Activated T-helper 1 cell treated with anti-CD3 and anti-CD28 coated beads, Interleukin-12 subunit alpha, Interleukin-12 subunit beta, Interleukin-2, Interleukin-4 antibody, amounts not matched to agents 30 ng/mL and 10 ng/mL and 1 ng/mL, durations not matched to agents 14 hours and 24 hours and 36 hours (primary cell): ENCODE results near the gene FTH1. TPM values are rescaled to one million over a fixed set of nuclear protein-coding genes. Genes with fewer than 3 reads are reported as not detected.

ENCODE experiments used
- DNase-seq: peaks from one replicate; pipeline ENCODE4 v3.0.0; 2021; ENCODE audit warnings: low spot score
- H3K27ac Mint-ChIP-seq: one replicate; pipeline ENCODE4 v1.8.0; 2021; ENCODE audit warnings: mild to moderate bottlenecking, mixed read lengths
- H3K27me3 Mint-ChIP-seq: one replicate; pipeline ENCODE4 v1.8.0; 2022; ENCODE audit warnings: mild to moderate bottlenecking, moderate library complexity, mixed read lengths; ENCODE audit not compliant: insufficient read depth
- H3K36me3 Mint-ChIP-seq: one replicate; pipeline ENCODE4 v1.8.0; 2021; ENCODE audit warnings: low read depth, mixed read lengths
- H3K4me1 Mint-ChIP-seq: one replicate; pipeline ENCODE4 v1.8.0; 2021; ENCODE audit warnings: low read depth, mixed read lengths
- H3K4me3 Mint-ChIP-seq: one replicate; pipeline ENCODE4 v1.8.0; 2021; ENCODE audit warnings: mild to moderate bottlenecking, moderate library complexity, mixed read lengths
- H3K9me3 Mint-ChIP-seq: one replicate; pipeline ENCODE4 v1.8.0; 2021; ENCODE audit warnings: mixed read lengths
- intact Hi-C: fragments of 100-400 bp; cut with micrococcal nuclease; formaldehyde crosslinking; loops from one replicate; pipeline ENCODE4 v1.15.1; 2024
- total RNA-seq: library from RNA; stranded (reverse); gene quantifications from 2 replicates; pipeline ENCODE4 v1.2.3, GENCODE V29; 2022

The FTH1 gene
- total RNA-seq, 1 donor from 2014 or later = 580 TPM

DNA sequence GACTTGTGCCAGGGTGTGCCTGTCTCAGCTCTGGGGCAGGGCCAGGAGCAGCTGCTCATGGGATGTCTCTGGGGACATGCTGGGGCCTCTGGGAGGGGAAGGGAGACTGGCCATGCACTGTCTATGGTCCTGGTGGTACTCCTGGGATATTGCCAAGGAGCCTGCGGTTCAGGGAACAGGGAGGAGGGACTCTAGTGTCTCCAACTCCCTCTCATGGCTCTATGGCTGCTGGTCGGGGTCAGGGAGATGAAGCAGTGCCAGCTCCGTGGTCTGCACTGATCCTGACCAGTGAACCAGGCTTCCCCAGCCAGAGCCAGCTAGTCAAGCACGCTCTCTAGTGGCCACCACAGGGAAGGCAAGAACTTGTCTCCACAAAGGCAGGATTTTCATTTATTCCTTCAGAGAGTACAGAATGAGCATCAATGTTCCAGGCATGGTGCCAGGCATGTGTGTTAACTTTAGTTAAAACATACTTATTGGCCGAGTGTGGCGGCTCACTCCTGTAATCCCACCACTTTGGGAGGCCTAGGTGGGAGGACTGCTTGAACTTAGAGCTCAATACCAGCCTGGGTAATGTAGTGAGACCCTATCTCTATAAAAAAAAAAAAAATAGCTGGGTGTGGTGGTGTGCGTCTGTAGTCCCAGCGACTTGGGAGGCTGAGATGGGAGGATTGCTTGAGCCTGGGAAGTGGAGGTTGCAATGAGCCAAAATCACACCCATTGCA is 19.8 kb downstream of the FTH1 start:
- no peak overlapping the region for H3K4me3 Mint-ChIP-seq
- H3K9me3 Mint-ChIP-seq = no peaks in the 10 kb centered on the region
- H3K36me3 Mint-ChIP-seq = no peaks in the 10 kb centered on the region
- intact Hi-C loops = loop anchor here (1.0 kb wide), 5 partner anchors 48 to 155 kb away; partner anchors contain the start of genes FEN1 and TMEM258
- H3K27me3 Mint-ChIP-seq = peaks cover 7% of the 10 kb centered on the region
- H3K4me1 Mint-ChIP-seq = no peaks in the 10 kb centered on the region
- DNase-seq = peak; percentile 46
- H3K27ac Mint-ChIP-seq = no peak overlapping the region

GRCh38 chr11:61946894-61947293 is 20.5 kb downstream of the FTH1 start:
- H3K9me3 Mint-ChIP-seq = no peaks in the 10 kb centered on the region
- H3K27ac Mint-ChIP-seq = no peak overlapping the region
- no peaks in the 10 kb centered on the region for H3K4me1 Mint-ChIP-seq
- no peak overlapping the region for H3K4me3 Mint-ChIP-seq
- no peak for DNase-seq
- peaks cover 7% of the 10 kb centered on the region for H3K27me3 Mint-ChIP-seq
- intact Hi-C loops = loop anchor here (1.0 kb wide), 5 partner anchors 48 to 155 kb away; partner anchors contain the start of genes FEN1 and TMEM258
- no peaks in the 10 kb centered on the region for H3K36me3 Mint-ChIP-seq

- no peaks in the 10 kb centered on the region for H3K4me1 Mint-ChIP-seq
- intact Hi-C loops = no loop called here
- no peaks in the 10 kb centered on the region for H3K36me3 Mint-ChIP-seq
- no peak for DNase-seq
- H3K4me3 Mint-ChIP-seq = no peak overlapping the region
- H3K27ac Mint-ChIP-seq = no peak overlapping the region
- H3K27me3 Mint-ChIP-seq = peaks cover 14% of the 10 kb centered on the region
- H3K9me3 Mint-ChIP-seq = no peaks in the 10 kb centered on the region
Observed at GRCh38 chr11:61945191-61945590, 22.2 kb downstream of the FTH1 start.

GRCh38 chr11:61940466-61940865 is 27.0 kb downstream of the FTH1 start:
- no peak overlapping the region for H3K4me3 Mint-ChIP-seq
- peaks cover 31% of the 10 kb centered on the region for H3K27me3 Mint-ChIP-seq
- DNase-seq = no peak
- H3K27ac Mint-ChIP-seq = no peak overlapping the region
- no peaks in the 10 kb centered on the region for H3K36me3 Mint-ChIP-seq
- no peaks in the 10 kb centered on the region for H3K4me1 Mint-ChIP-seq
- peaks cover 5% of the 10 kb centered on the region for H3K9me3 Mint-ChIP-seq
- intact Hi-C loops = no loop called here

DNA sequence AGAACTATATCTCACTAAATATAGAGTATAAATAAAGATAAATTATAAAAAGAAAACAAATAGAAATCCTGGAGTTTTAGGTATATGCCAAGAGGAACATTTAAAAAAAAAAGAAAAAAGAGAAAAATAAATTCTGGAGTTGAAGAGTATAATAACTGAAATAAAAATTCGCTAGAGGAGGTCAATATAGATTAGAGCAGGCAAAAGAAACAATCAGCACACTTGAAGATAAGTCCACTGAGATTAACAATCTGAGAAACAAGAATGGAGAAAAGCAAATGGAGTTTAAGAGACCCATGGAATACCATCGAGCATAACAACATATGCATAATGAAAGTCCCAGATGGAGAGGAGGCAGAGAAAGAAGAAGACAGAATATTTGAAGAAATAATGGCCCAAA is 31.6 kb downstream of the FTH1 start:
- DNase-seq = no peak
- Mint-ChIP-seq H3K27ac (no peak overlapping the region), H3K27me3 (peaks cover 30% of the 10 kb centered on the region), H3K4me1 (no peaks in the 10 kb centered on the region), H3K36me3 (no peaks in the 10 kb centered on the region), H3K4me3 (no peak overlapping the region), H3K9me3 (peaks cover 15% of the 10 kb centered on the region)
- intact Hi-C loops = no loop called here

DNA sequence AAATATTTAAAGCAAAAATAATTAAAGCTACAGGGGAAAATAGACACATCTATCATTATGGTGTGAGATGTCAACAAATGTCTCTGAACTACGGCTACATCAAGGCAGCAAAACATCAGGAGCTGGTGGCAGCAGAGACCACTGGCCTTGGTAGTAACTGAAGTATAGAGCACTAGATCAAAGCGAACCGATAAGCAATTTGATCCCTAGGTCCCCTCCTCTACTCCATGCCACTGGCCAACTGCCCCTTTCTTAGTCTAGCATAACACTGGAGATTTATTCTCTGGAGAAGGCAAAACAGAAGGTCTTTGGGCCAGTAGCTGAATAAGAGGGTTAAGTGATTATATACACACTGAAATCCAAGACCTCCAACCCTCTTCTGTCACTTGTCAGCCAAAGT is 36.5 kb downstream of the FTH1 start:
- Mint-ChIP-seq H3K4me3 (no peak overlapping the region), H3K27ac (no peak overlapping the region), H3K9me3 (peaks cover 12% of the 10 kb centered on the region), H3K4me1 (no peaks in the 10 kb centered on the region), H3K36me3 (no peaks in the 10 kb centered on the region), H3K27me3 (peaks cover 20% of the 10 kb centered on the region)
- intact Hi-C loops = no loop called here
- no peak for DNase-seq

- H3K4me3 Mint-ChIP-seq = no peak overlapping the region
- peaks cover 7% of the 10 kb centered on the region for H3K9me3 Mint-ChIP-seq
- H3K36me3 Mint-ChIP-seq = no peaks in the 10 kb centered on the region
- no peak for DNase-seq
- no peaks in the 10 kb centered on the region for H3K4me1 Mint-ChIP-seq
- intact Hi-C loops = no loop called here
- H3K27me3 Mint-ChIP-seq = peaks cover 23% of the 10 kb centered on the region
- no peak overlapping the region for H3K27ac Mint-ChIP-seq
Observed at GRCh38 chr11:61928606-61929005, 38.8 kb downstream of the FTH1 start.

DNA sequence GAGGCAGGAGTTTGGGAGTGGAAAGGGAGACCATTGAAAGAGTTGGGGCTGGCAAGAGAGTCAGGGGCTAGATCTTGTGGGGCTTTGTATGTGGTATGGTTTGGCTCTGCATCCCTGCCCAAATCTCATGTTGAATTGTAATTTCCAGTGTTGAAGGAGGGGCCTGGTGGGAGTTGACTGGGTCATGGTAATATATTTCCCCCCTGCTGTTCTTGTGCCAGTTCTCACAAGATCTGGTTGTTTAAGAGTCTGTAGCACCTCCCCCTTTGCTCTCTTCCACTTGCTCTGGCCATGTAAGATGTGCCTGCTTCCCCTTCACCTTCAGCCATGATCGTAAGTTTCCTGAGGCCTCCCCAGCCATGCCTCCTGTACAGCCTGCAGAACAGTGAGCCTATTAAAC is 39.9 kb downstream of the FTH1 start:
- intact Hi-C loops = no loop called here
- Mint-ChIP-seq H3K4me1 (no peaks in the 10 kb centered on the region), H3K27me3 (peaks cover 20% of the 10 kb centered on the region), H3K36me3 (no peaks in the 10 kb centered on the region), H3K9me3 (no peaks in the 10 kb centered on the region), H3K27ac (no peak overlapping the region), H3K4me3 (no peak overlapping the region)
- no peak for DNase-seq

DNA sequence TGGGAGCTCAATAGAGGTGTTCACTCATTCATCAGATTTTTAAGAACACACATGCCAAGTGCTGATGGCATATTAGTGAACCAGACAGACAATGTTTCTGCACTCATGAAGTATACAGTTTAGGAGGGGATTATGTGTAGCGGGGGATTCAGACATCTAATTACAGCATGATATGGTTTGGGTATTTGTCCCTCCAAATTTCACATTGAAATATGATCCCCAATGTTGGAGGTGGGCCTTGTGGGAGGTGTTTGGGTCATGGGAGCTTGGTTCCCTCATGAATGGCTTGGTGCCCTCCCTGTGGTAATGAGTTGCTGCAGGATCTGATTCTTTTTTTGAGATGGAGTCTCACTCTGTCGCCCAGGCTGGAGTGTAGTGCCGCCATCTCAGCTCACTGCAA is 41.2 kb downstream of the FTH1 start:
- Mint-ChIP-seq H3K4me1 (no peaks in the 10 kb centered on the region), H3K27me3 (peaks cover 20% of the 10 kb centered on the region), H3K9me3 (no peaks in the 10 kb centered on the region), H3K4me3 (no peak overlapping the region), H3K27ac (no peak overlapping the region), H3K36me3 (no peaks in the 10 kb centered on the region)
- intact Hi-C loops = no loop called here
- DNase-seq = no peak

- Mint-ChIP-seq H3K27me3 (peaks cover 19% of the 10 kb centered on the region), H3K4me1 (no peaks in the 10 kb centered on the region), H3K36me3 (no peaks in the 10 kb centered on the region), H3K9me3 (no peaks in the 10 kb centered on the region), H3K4me3 (no peak overlapping the region), H3K27ac (no peak overlapping the region)
- intact Hi-C loops = no loop called here
- no peak for DNase-seq
Observed at GRCh38 chr11:61925736-61926135, 41.7 kb downstream of the FTH1 start.

DNA sequence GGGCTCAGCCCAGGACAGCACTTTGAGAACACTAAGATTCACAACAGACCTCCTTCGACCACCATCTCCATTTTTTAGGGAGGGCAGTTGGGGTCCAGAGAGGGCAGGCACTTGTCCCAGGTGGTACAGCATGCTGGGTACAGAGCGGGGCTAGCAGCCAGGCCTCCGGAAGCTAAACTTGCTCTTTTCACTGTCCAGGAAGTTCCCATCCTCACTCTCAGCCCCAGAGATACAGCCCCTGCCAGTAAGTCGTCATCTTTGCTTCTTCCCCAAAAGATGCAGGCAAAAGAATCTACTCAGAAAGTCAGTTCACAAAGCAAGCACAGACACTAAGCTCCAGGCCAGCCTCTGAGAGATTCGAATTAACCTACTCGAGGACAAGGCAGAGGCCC is 43.4 kb downstream of the FTH1 start:
- no peak for DNase-seq
- no peak overlapping the region for H3K27ac Mint-ChIP-seq
- no peaks in the 10 kb centered on the region for H3K4me1 Mint-ChIP-seq
- intact Hi-C loops = no loop called here
- H3K27me3 Mint-ChIP-seq = peaks cover 22% of the 10 kb centered on the region
- H3K4me3 Mint-ChIP-seq = no peak overlapping the region
- no peaks in the 10 kb centered on the region for H3K36me3 Mint-ChIP-seq
- no peaks in the 10 kb centered on the region for H3K9me3 Mint-ChIP-seq

GRCh38 chr11:61923166-61924063 is 44.0 kb downstream of the FTH1 start:
- Mint-ChIP-seq H3K27ac (no peak overlapping the region), H3K4me1 (peaks cover 2% of the 10 kb centered on the region), H3K36me3 (peaks cover under 1% of the 10 kb centered on the region), H3K27me3 (peaks cover 29% of the 10 kb centered on the region), H3K4me3 (no peak overlapping the region), H3K9me3 (no peaks in the 10 kb centered on the region)
- intact Hi-C loops = no loop called here
- DNase-seq = no peak

- Mint-ChIP-seq H3K36me3 (peaks cover 4% of the 10 kb centered on the region), H3K27ac (no peak overlapping the region), H3K4me3 (no peak overlapping the region), H3K27me3 (peaks cover 34% of the 10 kb centered on the region), H3K4me1 (peaks cover 10% of the 10 kb centered on the region), H3K9me3 (no peaks in the 10 kb centered on the region)
- DNase-seq = no peak
- intact Hi-C loops = no loop called here
Observed at GRCh38 chr11:61922539-61922938, 44.9 kb downstream of the FTH1 start.
